Erythroblast (primary cell): ENCODE results near the gene C19orf85.

Source experiments
- GATA1 ChIP-seq: IDR thresholded peaks from 2 replicates; pipeline ENCODE4 v1.6.1; 2011; ENCODE audit warnings: low read depth, mild to moderate bottlenecking, control low read depth, low read length, moderate library complexity
- POLR2A ChIP-seq: IDR thresholded peaks from 2 replicates; pipeline ENCODE4 v1.6.1; 2011; ENCODE audit warnings: mild to moderate bottlenecking, low read length

DNA sequence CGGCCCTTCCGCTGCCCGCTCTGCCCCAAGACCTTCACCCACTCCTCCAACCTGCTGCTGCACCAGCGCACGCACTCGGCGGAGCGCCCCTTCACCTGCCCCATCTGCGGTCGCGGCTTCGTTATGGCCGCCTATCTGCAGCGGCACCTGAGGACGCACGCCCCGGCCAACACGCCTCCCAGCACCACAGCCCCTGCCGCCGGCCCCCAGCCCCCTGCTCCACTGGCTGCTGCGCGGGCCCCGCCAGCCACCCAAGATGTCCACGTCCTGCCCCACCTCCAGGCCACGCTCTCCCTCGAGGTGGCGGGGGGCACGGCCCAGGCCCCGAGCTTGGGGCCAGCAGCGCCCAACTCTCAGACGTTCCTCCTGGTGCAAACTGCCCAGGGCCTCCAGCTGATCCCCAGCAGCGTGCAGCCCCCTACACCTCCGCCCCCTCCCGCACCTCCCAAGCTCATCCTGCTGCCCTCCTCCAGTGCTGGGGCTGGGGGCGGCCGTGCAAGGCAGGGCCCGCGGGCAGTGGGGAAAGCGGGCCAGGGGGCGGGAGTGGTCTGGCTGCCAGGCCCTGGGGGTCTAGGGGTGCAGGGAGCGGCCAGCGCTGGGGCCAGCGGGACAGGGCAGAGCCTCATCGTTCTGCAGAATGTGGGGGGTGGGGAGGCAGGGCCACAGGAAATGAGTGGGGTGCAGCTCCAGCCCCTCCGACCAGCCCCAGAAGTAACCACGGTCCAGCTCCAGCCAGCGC lies 18.6 kb upstream of the C19orf85 start:
- TF ChIP-seq POLR2A (no peak), GATA1 (no peak)
